T-helper 2 cell treated with Interferon-gamma antibody and Interleukin-4, amounts not matched to agents 5 μg/mL and 100 μg/mL, for 36 hours (primary cell): ENCODE data around the gene PCDHA3.
"Not testable (repeated sequence)": the region's sequence is repeated elsewhere in the genome, so short reads cannot be mapped to it uniquely, and the experiment has no call there.

ENCODE experiments used
- DNase-seq: peaks from one replicate; pipeline ENCODE4 v3.0.0; 2021; ENCODE audit warnings: low spot score
- H3K27ac Mint-ChIP-seq: one replicate; pipeline ENCODE4 v1.8.0; 2021; ENCODE audit warnings: mild to moderate bottlenecking, mixed read lengths
- H3K27me3 Mint-ChIP-seq: one replicate; pipeline ENCODE4 v1.8.0; 2021; ENCODE audit warnings: low read depth, mixed read lengths
- H3K36me3 Mint-ChIP-seq: one replicate; pipeline ENCODE4 v1.8.0; 2021; ENCODE audit warnings: low read depth, mixed read lengths
- H3K4me1 Mint-ChIP-seq: one replicate; pipeline ENCODE4 v1.8.0; 2021; ENCODE audit warnings: low read depth, mixed read lengths
- H3K4me3 Mint-ChIP-seq: one replicate; pipeline ENCODE4 v1.8.0; 2022; ENCODE audit warnings: mild to moderate bottlenecking, moderate library complexity, mixed read lengths
- H3K9me3 Mint-ChIP-seq: one replicate; pipeline ENCODE4 v1.8.0; 2021; ENCODE audit warnings: mixed read lengths

Gene PCDHA3

DNA sequence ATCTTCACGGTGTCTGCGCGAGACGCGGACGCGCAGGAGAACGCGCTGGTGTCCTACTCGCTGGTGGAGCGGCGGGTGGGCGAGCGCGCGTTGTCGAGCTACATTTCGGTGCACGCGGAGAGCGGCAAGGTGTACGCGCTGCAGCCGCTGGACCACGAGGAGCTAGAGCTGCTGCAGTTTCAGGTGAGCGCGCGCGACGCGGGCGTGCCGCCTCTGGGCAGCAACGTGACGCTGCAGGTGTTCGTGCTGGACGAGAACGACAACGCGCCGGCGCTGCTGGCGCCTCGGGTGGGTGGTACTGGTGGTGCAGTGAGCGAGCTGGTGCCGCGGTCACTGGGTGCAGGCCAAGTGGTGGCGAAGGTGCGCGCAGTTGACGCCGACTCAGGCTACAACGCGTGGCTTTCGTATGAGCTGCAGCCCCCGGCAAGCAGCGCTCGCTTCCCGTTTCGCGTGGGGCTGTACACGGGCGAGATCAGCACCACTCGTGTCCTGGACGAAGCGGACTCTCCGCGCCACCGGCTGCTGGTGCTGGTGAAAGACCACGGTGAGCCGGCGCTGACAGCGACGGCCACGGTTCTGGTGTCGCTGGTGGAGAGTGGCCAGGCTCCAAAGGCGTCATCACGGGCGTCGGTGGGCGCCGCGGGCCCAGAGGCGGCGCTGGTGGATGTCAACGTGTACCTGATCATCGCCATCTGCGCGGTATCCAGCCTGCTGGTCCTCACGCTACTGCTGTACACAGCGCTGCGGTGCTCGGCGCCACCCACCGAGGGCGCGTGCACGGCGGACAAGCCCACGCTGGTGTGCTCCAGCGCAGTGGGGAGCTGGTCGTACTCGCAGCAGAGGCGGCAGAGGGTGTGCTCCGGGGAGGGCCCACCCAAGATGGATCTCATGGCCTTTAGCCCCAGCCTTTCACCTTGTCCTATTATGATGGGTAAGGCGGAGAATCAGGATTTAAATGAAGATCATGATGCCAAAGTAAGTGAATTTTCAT lies 28.9 kb downstream of the PCDHA3 start:
- H3K9me3 Mint-ChIP-seq, result peaks cover 43% of the 10 kb centered on the region
- not testable (repeated sequence) for H3K36me3 Mint-ChIP-seq, DNase-seq, H3K27me3 Mint-ChIP-seq, H3K27ac Mint-ChIP-seq, H3K4me3 Mint-ChIP-seq, H3K4me1 Mint-ChIP-seq

DNA sequence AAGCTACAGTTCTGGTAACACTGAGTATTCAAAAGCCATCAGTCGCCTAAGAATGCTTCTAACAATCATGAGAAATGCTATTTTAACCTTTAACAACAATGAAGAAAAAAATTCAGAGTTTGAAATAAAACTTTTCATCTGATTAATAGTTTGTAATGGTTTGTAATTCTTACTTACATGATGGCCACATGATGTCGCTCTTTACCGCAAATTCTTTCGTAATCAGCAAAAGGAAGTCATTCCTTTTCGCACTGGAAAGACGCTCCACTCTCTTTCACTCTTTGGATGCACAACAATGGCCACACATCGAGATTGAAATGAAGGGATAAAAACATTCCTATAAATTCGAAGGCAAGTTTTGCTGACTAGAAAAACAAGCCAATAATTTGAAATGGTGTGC lies 33.1 kb downstream of the PCDHA3 start, which contains the start of gene PCDHA7:
Gene PCDHA7, plus strand, starts transcription at position 277 of the 400 bp plus-strand sequence. Its CDS starts 115 bp downstream, at position 392.
- Mint-ChIP-seq H3K27ac (peak within 1 kb of the TSS; percentile 10), H3K27me3 (no peaks in the 10 kb centered on the region), H3K36me3 (no peaks in the 10 kb centered on the region), H3K4me3 (no peak within 1 kb of the TSS), H3K4me1 (no peaks in the 10 kb centered on the region), H3K9me3 (peaks cover 22% of the 10 kb centered on the region)
- DNase-seq, result no peak

DNA sequence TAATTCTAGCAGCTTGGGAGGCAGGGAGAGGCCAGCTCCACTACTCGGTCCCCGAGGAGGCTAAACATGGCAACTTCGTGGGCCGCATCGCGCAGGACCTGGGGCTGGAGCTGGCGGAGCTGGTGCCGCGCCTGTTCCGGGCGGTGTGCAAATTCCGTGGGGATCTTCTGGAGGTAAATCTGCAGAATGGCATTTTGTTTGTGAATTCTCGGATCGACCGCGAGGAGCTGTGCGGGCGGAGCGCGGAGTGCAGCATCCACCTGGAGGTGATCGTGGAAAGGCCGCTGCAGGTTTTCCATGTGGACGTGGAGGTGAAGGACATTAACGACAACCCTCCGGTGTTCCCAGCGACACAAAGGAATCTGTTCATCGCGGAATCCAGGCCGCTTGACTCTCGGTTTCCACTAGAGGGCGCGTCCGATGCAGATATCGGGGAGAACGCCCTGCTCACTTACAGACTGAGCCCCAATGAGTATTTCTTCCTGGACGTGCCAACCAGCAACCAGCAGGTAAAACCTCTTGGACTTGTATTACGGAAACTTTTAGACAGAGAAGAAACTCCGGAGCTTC lies 33.7 kb downstream of the PCDHA3 start:
- DNase-seq, H3K4me3 Mint-ChIP-seq, H3K27ac Mint-ChIP-seq, H3K27me3 Mint-ChIP-seq, H3K4me1 Mint-ChIP-seq, H3K36me3 Mint-ChIP-seq: not testable (repeated sequence)
- H3K9me3 Mint-ChIP-seq, result peaks cover 18% of the 10 kb centered on the region

DNA sequence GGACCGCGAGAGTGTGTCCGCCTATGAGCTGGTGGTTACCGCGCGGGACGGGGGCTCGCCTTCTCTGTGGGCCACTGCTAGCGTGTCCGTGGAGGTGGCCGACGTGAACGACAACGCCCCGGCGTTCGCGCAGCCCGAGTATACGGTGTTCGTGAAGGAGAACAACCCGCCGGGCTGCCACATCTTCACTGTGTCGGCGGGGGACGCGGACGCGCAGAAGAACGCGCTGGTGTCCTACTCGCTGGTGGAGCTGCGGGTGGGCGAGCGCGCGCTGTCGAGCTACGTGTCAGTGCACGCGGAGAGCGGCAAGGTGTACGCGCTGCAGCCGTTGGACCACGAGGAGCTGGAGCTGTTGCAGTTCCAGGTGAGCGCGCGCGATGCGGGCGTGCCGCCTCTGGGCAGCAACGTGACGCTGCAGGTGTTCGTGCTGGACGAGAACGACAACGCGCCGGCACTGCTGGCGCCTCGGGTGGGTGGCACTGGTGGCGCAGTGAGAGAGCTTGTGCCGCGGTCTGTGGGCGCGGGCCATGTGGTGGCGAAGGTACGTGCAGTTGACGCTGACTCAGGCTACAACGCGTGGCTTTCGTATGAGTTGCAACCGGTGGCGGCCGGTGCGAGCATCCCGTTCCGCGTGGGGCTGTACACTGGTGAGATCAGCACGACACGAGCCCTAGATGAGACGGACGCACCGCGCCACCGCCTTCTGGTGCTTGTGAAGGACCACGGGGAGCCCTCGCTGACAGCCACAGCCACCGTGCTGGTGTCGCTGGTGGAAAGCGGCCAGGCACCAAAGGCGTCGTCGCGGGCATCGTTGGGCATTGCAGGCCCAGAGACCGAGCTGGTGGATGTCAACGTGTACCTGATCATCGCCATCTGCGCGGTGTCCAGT lies 35.0 kb downstream of the PCDHA3 start:
- no peaks in the 10 kb centered on the region for H3K4me1 Mint-ChIP-seq
- H3K36me3 Mint-ChIP-seq, result no peaks in the 10 kb centered on the region
- H3K27ac Mint-ChIP-seq, result no peak overlapping the region
- DNase-seq, result no peak
- no peak overlapping the region for H3K4me3 Mint-ChIP-seq
- peaks cover 27% of the 10 kb centered on the region for H3K9me3 Mint-ChIP-seq
- H3K27me3 Mint-ChIP-seq, result no peaks in the 10 kb centered on the region

DNA sequence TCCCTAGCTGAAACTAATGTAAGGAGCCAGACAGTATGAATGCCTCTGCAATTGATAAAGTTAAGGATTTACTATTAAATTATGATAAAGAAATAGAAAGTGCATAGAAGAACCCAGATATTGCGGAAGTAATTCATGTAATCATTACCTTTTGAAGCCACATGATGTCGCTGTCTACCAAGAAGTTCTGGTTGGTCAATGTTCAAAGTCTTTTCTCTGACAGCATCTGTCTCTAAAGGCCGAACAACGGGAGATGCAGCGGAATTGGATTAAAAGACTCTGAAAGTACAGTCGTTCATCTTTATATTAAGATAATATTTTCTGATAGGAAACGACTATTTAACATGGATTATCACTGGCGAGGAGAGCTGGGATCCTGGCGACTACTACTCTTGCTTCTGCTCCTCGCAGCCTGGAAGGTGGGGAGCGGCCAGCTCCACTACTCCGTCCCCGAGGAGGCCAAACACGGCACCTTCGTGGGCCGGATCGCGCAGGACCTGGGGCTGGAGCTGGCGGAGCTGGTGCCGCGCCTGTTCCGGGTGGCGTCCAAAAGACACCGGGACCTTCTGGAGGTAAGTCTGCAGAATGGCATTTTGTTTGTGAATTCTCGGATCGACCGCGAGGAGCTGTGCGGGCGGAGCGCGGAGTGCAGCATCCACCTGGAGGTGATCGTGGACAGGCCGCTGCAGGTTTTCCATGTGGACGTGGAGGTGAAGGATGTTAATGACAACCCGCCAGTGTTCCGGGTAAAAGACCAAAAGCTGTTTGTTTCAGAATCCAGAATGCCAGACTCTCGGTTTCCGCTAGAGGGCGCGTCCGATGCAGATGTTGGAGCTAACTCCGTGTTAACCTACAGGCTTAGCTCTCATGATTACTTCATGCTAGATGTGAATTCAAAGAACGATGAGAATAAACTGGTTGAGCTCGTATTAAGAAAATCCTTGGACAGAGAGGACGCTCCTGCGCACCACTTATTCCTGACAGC lies 40.4 kb downstream of the PCDHA3 start, which contains the start of gene PCDHA8:
Gene PCDHA8, plus strand, starts transcription at position 210 of the 985 bp plus-strand sequence. Its CDS starts 135 bp downstream, at position 345.
- no peak for DNase-seq
- Mint-ChIP-seq H3K4me3 (no peak within 1 kb of the TSS), H3K27me3 (no peaks in the 10 kb centered on the region), H3K9me3 (peaks cover 28% of the 10 kb centered on the region), H3K36me3 (no peaks in the 10 kb centered on the region), H3K4me1 (no peaks in the 10 kb centered on the region), H3K27ac (no peak within 1 kb of the TSS)

DNA sequence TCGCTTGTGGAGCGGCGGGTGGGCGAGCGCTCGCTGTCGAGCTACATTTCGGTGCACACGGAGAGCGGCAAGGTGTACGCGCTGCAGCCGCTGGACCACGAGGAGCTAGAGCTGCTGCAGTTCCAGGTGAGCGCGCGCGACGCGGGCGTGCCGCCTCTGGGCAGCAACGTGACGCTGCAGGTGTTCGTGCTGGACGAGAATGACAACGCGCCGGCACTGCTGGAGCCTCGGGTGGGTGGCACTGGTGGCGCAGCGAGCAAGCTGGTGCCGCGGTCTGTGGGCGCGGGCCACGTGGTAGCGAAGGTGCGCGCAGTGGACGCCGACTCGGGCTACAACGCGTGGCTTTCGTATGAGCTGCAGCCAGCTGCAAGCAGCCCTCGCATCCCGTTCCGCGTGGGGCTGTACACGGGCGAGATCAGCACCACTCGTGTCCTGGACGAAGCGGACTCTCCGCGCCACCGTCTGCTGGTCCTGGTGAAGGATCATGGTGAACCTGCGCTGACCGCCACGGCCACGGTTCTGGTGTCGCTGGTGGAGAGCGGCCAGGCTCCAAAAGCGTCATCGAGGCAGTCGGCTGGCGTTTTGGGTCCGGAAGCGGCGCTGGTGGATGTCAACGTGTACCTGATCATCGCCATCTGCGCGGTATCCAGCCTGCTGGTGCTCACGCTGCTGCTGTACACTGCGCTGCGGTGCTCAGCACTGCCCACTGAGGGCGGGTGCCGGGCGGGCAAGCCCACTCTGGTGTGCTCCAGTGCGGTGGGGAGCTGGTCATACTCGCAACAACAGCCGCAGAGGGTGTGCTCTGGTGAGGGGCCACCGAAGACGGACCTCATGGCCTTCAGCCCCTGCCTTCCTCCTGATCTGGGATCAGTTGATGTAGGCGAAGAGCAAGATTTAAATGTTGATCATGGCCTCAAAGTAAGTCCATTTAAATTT lies 42.2 kb downstream of the PCDHA3 start:
- Mint-ChIP-seq H3K9me3 (peaks cover 39% of the 10 kb centered on the region), H3K27me3 (no peaks in the 10 kb centered on the region), H3K4me3 (no peak overlapping the region), H3K27ac (no peak overlapping the region), H3K4me1 (no peaks in the 10 kb centered on the region), H3K36me3 (no peaks in the 10 kb centered on the region)
- DNase-seq, result no peak

DNA sequence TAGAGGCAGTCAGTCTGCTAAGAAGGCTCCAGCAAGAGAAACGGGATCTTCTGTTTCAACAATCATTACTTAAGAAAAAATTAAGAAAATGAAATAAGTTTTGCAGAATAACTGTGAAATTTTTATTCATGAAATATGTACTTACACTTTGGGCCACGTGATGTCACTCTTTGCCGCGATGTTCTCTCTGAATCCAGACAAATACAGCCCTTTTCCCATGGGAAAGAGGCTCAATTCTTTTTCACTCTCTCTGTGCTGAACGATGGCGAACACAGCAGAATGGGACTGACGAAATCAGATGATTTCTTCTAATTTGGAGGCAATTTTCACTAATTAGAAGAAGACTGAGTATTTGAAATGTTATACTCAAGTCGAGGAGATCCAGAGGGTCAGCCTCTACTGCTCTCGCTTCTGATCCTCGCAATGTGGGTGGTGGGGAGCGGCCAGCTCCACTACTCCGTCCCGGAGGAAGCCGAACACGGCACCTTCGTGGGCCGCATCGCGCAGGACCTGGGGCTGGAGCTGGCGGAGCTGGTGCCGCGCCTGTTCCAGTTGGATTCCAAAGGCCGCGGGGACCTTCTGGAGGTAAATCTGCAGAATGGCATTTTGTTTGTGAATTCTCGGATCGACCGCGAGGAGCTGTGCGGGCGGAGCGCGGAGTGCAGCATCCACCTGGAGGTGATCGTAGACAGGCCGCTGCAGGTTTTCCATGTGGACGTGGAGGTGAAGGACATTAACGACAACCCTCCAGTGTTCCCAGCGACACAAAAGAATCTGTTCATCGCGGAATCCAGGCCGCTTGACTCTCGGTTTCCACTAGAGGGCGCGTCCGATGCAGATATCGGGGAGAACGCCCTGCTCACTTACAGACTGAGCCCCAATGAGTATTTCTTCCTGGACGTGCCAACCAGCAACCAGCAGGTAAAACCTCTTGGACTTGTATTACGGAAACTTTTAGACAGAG lies 47.6 kb downstream of the PCDHA3 start, which contains the start of gene PCDHA9:
Gene PCDHA9, plus strand, starts transcription at position 244 of the 964 bp plus-strand sequence. Its CDS starts 114 bp downstream, at position 358.
- not testable (repeated sequence) for H3K4me3 Mint-ChIP-seq, H3K27me3 Mint-ChIP-seq

DNA sequence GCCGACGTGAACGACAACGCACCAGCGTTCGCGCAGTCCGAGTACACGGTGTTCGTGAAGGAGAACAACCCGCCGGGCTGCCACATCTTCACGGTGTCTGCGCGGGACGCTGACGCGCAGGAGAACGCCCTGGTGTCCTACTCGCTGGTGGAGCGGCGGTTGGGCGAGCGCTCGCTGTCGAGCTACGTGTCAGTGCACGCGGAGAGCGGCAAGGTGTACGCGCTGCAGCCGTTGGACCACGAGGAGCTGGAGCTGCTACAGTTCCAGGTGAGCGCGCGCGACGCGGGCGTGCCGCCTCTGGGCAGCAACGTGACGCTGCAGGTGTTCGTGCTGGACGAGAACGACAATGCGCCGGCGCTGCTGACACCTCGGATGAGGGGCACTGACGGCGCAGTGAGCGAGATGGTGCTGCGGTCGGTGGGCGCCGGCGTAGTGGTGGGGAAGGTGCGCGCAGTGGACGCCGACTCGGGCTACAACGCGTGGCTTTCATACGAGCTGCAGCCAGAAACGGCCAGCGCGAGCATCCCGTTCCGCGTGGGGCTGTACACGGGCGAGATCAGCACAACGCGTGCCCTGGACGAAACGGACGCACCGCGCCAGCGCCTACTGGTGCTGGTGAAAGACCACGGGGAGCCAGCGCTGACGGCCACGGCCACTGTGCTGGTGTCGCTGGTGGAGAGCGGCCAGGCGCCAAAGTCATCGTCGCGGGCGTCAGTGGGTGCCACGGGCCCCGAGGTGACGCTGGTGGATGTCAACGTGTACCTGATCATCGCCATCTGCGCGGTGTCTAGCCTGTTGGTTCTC lies 49.2 kb downstream of the PCDHA3 start:
- not testable (repeated sequence) for H3K27ac Mint-ChIP-seq, H3K27me3 Mint-ChIP-seq, DNase-seq, H3K36me3 Mint-ChIP-seq, H3K4me1 Mint-ChIP-seq, H3K4me3 Mint-ChIP-seq
- H3K9me3 Mint-ChIP-seq, result peaks cover 31% of the 10 kb centered on the region

More for the DNA sequence above, 47.6 kb downstream of the PCDHA3 start, which contains the start of gene PCDHA9:
- H3K36me3 Mint-ChIP-seq, H3K4me1 Mint-ChIP-seq, DNase-seq, H3K27ac Mint-ChIP-seq: not testable (repeated sequence)
- H3K9me3 Mint-ChIP-seq, result peaks cover 34% of the 10 kb centered on the region
